Measurements from ENCODE around the gene CGB7. TPM values are rescaled to one million over a fixed set of nuclear protein-coding genes. Genes with fewer than 3 reads are reported as not detected.
"Not testable (repeated sequence)": the region's sequence is repeated elsewhere in the genome, so short reads cannot be mapped to it uniquely, and the experiment has no call there.

The CGB7 gene
- total RNA-seq, 4 donors from 2014 or later: not detected

DNA sequence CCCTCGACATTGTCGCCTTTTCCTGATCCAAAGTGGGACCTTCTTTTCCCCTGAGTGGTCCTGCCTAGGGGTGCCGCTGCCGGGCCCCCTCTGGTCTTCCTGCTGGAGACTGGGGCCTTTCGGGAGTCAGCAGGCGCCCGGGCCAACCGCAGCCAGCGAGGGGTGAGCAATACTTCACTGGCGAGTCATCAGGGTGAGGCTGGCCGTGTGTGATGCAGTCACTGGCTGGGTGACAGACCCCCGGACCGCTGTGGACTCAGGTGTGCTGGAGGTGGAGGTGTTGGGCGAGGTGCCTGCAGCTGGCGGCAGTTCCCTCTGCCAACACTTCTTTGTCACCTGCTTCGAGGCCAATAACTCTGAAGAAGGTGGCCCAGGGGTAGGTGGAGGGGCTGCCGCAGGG lies 15.4 kb downstream of the CGB7 start:
- no peak for TF ChIP-seq POLR2A (IDR thresholded peaks at IDR 0.05)
- TF ChIP-seq, protein P1, sequence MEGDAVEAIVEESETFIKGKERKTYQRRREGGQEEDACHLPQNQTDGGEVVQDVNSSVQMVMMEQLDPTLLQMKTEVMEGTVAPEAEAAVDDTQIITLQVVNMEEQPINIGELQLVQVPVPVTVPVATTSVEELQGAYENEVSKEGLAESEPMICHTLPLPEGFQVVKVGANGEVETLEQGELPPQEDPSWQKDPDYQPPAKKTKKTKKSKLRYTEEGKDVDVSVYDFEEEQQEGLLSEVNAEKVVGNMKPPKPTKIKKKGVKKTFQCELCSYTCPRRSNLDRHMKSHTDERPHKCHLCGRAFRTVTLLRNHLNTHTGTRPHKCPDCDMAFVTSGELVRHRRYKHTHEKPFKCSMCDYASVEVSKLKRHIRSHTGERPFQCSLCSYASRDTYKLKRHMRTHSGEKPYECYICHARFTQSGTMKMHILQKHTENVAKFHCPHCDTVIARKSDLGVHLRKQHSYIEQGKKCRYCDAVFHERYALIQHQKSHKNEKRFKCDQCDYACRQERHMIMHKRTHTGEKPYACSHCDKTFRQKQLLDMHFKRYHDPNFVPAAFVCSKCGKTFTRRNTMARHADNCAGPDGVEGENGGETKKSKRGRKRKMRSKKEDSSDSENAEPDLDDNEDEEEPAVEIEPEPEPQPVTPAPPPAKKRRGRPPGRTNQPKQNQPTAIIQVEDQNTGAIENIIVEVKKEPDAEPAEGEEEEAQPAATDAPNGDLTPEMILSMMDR (IDR thresholded peaks at IDR 0.05): no peak
- intact Hi-C loops (cut with DNase I; ENCODE audit: low total_unique reads): no loop called here

DNA sequence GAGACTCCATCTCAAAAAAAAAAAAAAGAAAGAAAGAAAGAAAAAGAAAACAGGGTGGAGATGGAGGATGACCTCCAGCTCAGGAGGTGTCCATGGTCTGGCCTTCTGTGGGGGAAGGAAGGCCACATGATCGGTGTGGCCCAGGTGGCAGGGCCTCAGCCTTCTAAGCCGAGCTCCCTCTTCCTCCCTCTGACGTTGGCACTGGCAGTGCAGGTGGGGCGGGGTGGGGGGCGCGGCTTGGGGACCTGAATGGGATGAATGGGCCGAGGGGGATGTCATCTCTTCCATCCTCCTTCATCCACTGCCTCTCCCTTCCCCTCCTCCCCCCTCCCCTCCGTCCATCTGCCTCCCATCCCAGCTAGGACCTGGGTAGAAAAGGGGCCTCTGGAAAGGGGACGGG lies 17.8 kb downstream of the CGB7 start:
- H3K27me3 ChIP-seq; H3K36me3 ChIP-seq; H3K4me1 ChIP-seq; intact Hi-C loops (cut with DNase I; ENCODE audit: low total_unique reads); DNase-seq; H3K27ac ChIP-seq; H3K4me3 ChIP-seq; H3K9me3 ChIP-seq: not testable (repeated sequence)

More for the DNA sequence above, 15.4 kb downstream of the CGB7 start:
- no peaks in the 10 kb centered on the region for H3K4me1 ChIP-seq
- H3K27me3 ChIP-seq: no peaks in the 10 kb centered on the region
- H3K36me3 ChIP-seq: no peaks in the 10 kb centered on the region
- no peak overlapping the region for H3K27ac ChIP-seq
- no peak for DNase-seq
- no peak overlapping the region for H3K4me3 ChIP-seq
- no peaks in the 10 kb centered on the region for H3K9me3 ChIP-seq

DNA sequence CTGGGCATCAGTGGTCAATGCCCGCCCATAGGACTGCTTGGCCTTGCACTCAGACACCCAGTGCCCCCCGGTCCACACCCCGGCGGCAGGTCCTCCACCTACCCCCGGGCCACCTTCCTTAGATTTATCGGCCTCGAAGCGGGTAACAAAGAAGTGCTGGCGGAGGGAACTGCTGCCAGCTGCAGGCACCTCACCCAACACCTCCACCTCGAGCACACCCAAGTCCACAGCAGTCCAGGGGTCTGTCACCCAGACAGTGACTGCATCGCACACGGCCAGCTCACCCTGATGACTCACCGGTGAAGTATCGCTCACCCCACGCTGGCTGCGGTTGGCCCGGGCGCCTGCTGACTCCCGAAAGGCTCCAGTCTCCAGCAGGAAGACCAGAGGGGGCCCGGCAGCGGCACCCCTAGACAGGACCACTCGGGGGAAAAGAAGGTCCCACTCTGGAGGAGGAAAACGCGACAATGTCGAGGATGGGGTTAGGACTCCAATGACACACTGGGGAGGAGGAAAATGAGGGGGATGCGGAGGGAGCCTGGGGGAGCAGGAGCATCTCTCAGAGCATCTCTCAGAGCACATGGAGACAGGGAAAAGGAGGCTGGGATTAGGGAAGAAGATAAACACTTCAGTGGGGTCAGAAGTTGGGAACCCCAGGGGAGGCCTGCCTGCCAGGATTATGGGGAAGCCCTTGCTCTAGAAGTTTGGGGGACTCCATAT lies 18.8 kb downstream of the CGB7 start:
- H3K4me3 ChIP-seq; H3K9me3 ChIP-seq; DNase-seq; H3K4me1 ChIP-seq; H3K27me3 ChIP-seq; H3K27ac ChIP-seq; H3K36me3 ChIP-seq; intact Hi-C loops (cut with DNase I; ENCODE audit: low total_unique reads): not testable (repeated sequence)

DNA sequence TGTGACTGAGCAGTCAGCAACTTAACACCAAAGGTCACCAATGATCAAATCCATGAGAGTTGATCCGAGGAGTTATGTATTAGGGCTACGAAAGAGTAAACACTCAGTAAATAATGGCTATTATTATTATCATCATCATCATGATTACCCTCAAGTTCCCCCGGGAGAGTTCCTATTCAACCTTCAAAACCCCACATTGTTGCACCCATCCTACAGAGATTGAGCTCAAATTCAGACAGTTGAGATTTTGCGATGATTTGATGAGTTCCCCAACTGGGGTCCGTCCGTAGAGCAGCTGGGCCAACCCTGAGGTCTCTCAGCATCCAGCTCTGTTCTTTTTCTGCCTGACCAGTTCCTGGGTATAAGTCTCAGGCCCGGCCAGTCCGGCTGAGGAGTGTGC lies 19.4 kb downstream of the CGB7 start:
- DNase-seq; H3K4me3 ChIP-seq; H3K27me3 ChIP-seq; H3K4me1 ChIP-seq; H3K27ac ChIP-seq; H3K36me3 ChIP-seq; H3K9me3 ChIP-seq; intact Hi-C loops (cut with DNase I; ENCODE audit: low total_unique reads): not testable (repeated sequence)

DNA sequence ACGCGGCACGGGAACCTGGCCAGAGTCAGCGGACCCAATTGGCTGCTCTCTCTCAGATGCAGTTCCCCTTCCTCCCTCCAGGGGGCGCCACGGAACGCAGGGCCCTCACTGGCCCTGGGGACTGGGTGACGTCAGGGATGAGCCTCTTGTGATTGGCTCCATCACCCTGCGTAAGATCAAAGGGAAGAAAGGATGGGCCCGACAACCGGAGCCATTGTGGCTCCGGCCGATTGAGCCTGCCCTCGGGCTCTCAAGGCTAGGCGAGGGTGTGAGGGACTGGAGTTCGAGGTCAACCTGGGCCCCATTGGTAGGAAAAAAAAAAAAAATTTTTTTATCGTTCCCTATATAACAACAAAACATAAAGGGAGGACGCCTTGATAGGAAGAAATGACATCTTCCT lies 20.7 kb downstream of the CGB7 start, which contains the start of gene CGB1:
Gene CGB1, minus strand, starts transcription at position 81 of the 400 bp plus-strand sequence. CDS start 184 bp downstream, outside the sequence.
- intact Hi-C loops (cut with DNase I; ENCODE audit: low total_unique reads); H3K4me1 ChIP-seq; H3K36me3 ChIP-seq; H3K9me3 ChIP-seq; DNase-seq; H3K27me3 ChIP-seq; H3K4me3 ChIP-seq; H3K27ac ChIP-seq: not testable (repeated sequence)

DNA sequence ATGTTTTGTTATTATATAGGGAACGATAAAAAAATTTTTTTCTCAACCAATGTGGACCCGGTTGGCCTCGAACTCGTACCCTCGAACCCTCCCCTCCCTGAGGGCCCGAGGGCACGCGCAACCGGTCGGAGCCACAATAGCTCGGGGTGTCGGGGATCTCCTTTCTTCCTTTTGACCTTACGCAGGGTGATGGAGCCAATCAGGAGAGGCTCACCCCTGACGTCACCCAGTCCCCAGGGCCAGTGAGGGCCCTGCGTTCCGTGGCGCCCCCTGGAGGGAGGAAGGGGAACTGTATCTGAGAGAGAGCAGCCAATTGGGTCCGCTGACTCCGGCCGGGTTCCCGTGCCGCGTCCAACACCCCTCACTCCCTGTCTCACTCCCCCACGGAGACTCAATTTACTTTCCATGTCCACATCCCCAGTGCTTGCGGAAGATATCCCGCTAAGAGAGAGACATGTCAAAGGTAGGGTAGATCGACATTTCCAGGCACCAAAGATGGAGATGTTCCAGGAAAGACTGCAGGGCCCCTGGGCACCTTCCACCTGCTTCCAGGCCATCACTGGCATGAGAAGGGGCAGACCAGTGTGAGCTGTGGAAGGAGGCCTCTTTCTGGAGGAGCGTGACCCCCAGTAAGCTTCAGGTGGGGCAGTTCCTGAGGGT lies 25.8 kb downstream of the CGB7 start, which contains the start of gene CGB2:
Gene CGB2, plus strand, starts transcription at position 249 of the 660 bp plus-strand sequence. Its CDS starts 206 bp downstream, at position 455.
- H3K36me3 ChIP-seq; H3K27ac ChIP-seq; H3K4me3 ChIP-seq; intact Hi-C loops (cut with DNase I; ENCODE audit: low total_unique reads); H3K9me3 ChIP-seq; H3K4me1 ChIP-seq; DNase-seq; H3K27me3 ChIP-seq: not testable (repeated sequence)

DNA sequence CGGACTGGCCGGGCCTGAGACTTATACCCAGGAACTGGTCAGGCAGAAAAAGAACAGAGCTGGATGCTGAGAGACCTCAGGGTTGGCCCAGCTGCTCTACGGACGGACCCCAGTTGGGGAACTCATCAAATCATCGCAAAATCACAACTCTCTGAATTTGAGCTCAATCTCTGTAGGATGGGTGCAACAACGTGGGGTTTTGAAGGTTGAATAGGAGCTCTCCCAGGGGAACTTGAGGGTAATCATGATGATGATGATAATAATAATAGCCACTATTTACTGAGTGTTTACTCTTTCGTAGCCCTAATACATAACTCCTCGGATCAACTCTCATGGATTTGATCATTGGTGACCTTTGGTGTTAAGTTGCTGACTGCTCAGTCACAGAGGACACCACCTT lies 27.2 kb downstream of the CGB7 start:
- H3K36me3 ChIP-seq; intact Hi-C loops (cut with DNase I; ENCODE audit: low total_unique reads); H3K27me3 ChIP-seq: not testable (repeated sequence)

DNA sequence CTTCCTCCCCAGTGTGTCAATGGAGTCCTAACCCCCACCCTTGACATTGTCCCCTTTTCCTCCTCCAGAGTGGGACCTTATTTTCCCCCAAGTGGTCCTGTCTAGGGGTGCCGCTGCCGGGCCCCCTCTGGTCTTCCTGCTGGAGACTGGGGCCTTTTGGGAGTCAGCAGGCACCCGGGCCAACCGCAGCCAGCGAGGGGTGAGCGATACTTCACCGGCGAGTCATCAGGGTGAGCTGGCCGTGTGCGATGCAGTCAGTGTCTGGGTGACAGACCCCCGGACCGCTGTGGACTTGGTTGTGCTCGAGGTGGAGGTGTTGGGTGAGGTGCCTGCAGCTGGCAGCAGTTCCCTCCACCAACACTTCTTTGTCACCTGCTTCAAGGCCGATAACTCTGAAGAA lies 27.8 kb downstream of the CGB7 start:
- H3K36me3 ChIP-seq; H3K27me3 ChIP-seq; H3K27ac ChIP-seq; H3K4me1 ChIP-seq; H3K4me3 ChIP-seq; DNase-seq; intact Hi-C loops (cut with DNase I; ENCODE audit: low total_unique reads); H3K9me3 ChIP-seq: not testable (repeated sequence)

More for the DNA sequence above, 27.2 kb downstream of the CGB7 start:
- not testable (repeated sequence) for H3K27ac ChIP-seq, H3K4me3 ChIP-seq, DNase-seq, H3K4me1 ChIP-seq, H3K9me3 ChIP-seq

DNA sequence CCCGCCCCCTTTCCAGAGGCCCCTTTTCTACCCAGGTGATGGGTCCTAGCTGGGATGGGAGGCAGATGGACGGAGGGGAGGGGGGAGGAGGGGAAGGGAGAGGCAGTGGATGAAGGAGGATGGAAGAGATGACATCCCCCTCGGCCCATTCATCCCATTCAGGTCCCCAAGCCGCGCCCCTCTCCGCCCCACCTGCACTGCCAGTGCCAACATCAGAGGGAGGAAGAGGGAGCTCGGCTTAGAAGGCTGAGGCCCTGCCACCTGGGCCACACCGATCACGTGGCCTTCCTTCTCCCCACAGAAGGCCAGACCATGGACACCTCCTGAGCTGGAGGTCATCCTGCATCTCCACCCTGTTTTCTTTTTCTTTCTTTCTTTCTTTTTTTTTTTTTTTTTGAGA lies 28.9 kb downstream of the CGB7 start:
- H3K27me3 ChIP-seq; DNase-seq; H3K4me3 ChIP-seq; intact Hi-C loops (cut with DNase I; ENCODE audit: low total_unique reads); H3K9me3 ChIP-seq; H3K36me3 ChIP-seq; H3K27ac ChIP-seq; H3K4me1 ChIP-seq: not testable (repeated sequence)

DNA sequence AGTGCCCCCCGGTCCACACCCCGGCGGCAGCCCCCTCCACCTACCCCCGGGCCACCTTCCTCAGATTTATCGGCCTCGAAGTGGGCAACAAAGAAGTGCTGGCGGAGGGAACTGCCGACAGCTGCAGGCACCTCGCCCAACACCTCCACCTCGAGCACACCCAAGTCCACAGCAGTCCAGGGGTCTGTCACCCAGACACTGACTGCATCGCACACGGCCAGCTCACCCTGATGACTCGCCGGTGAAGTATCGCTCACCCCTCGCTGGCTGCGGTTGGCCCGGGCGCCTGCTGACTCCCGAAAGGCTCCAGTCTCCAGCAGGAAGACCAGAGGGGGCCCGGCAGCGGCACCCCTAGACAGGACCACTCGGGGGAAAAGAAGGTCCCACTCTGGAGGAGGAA lies 31.9 kb downstream of the CGB7 start:
- H3K27ac ChIP-seq; H3K27me3 ChIP-seq; intact Hi-C loops (cut with DNase I; ENCODE audit: low total_unique reads); H3K4me3 ChIP-seq; DNase-seq; H3K4me1 ChIP-seq; H3K9me3 ChIP-seq; H3K36me3 ChIP-seq: not testable (repeated sequence)

DNA sequence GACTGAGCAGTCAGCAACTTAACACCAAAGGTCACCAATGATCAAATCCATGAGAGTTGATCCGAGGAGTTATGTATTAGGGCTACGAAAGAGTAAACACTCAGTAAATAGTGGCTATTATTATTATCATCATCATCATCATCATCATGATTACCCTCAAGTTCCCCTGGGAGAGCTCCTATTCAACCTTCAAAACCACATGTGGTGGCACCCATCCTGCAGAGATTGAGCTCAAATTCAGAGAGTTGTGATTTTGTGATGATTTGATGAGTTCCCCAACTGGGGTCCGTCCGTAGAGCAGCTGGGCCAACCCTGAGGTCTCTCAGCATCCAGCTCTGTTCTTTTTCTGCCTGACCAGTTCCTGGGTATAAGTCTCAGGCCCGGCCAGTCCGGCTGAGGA lies 32.5 kb downstream of the CGB7 start:
- H3K9me3 ChIP-seq; H3K27ac ChIP-seq; intact Hi-C loops (cut with DNase I; ENCODE audit: low total_unique reads); H3K4me3 ChIP-seq; H3K27me3 ChIP-seq; H3K36me3 ChIP-seq; H3K4me1 ChIP-seq; DNase-seq: not testable (repeated sequence)

DNA sequence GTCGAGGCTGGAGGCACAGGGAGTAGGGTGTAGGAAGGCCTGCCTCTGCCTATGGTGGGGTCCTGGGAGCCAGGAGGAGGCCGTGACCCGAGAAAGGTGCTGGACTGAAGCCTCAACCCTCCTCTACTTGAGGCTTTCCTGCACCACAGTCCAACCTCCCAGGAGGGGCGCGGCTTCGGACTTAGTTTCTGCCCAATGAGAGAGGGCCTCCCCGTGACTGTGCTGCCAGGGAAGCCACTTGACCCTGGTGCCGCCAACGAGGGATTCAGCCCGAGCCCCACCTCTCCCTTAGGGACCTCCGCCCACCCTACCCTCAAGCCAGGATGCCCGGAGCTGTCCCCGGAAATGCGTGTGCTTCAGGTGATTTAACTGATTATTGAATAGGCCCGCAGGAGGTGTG lies 33.3 kb downstream of the CGB7 start, which contains the start of gene CGB3:
Gene CGB3, minus strand, starts transcription at position 101 of the 400 bp plus-strand sequence. CDS start 362 bp downstream, outside the sequence.
- H3K27ac ChIP-seq; H3K9me3 ChIP-seq; H3K36me3 ChIP-seq; H3K27me3 ChIP-seq; intact Hi-C loops (cut with DNase I; ENCODE audit: low total_unique reads); H3K4me3 ChIP-seq; DNase-seq; H3K4me1 ChIP-seq: not testable (repeated sequence)
